Nephron (organoid): ENCODE measurements around the gene RAI14.

Experiments
- H3K27ac Mint-ChIP-seq, 3 experiments: 2 replicates each; pipeline ENCODE4 v1.8.0; 2020; ENCODE audit warnings: mixed read lengths in 3 of 3, mild to moderate bottlenecking in 2 of 3, moderate library complexity in 1 of 3
- H3K27me3 Mint-ChIP-seq: 2 replicates; pipeline ENCODE4 v1.8.0; 2021; ENCODE audit warnings: low read depth, mild to moderate bottlenecking, moderate library complexity, mixed read lengths
- H3K36me3 Mint-ChIP-seq: 2 replicates; pipeline ENCODE4 v1.8.0; 2020; ENCODE audit warnings: low read depth, mixed read lengths
- H3K4me1 Mint-ChIP-seq: 2 replicates; pipeline ENCODE4 v1.8.0; 2020; ENCODE audit warnings: mixed read lengths
- H3K4me3 Mint-ChIP-seq, 3 experiments: 2 replicates each; pipeline ENCODE4 v1.8.0; 2020; ENCODE audit warnings: mild to moderate bottlenecking in 3 of 3, mixed read lengths in 3 of 3, moderate library complexity in 2 of 3
- H3K9me3 Mint-ChIP-seq: 2 replicates; pipeline ENCODE4 v1.8.0; 2020; ENCODE audit warnings: mixed read lengths
- TF ChIP-seq, protein P1 (sequence below), 3 experiments: fragments of 200-600 bp; sonication (generic); IDR thresholded peaks; one replicate each; pipeline ENCODE4 v1.5.0; 2021; ENCODE audit warnings: antibody characterized with exemption in 3 of 3; ENCODE audit not compliant: unreplicated experiment in 3 of 3

RAI14 gene

GRCh38 chr5:34715711-34716110 lies 59.6 kb downstream of the RAI14 start:
- H3K4me1 Mint-ChIP-seq: peaks cover 49% of the 10 kb centered on the region
- peaks cover 17% of the 10 kb centered on the region for H3K36me3 Mint-ChIP-seq
- H3K27me3 Mint-ChIP-seq: no peaks in the 10 kb centered on the region
- H3K4me3 Mint-ChIP-seq: no peak overlapping the region
- TF ChIP-seq, protein P1, sequence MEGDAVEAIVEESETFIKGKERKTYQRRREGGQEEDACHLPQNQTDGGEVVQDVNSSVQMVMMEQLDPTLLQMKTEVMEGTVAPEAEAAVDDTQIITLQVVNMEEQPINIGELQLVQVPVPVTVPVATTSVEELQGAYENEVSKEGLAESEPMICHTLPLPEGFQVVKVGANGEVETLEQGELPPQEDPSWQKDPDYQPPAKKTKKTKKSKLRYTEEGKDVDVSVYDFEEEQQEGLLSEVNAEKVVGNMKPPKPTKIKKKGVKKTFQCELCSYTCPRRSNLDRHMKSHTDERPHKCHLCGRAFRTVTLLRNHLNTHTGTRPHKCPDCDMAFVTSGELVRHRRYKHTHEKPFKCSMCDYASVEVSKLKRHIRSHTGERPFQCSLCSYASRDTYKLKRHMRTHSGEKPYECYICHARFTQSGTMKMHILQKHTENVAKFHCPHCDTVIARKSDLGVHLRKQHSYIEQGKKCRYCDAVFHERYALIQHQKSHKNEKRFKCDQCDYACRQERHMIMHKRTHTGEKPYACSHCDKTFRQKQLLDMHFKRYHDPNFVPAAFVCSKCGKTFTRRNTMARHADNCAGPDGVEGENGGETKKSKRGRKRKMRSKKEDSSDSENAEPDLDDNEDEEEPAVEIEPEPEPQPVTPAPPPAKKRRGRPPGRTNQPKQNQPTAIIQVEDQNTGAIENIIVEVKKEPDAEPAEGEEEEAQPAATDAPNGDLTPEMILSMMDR (IDR thresholded peaks at IDR 0.05; ENCODE audit: unreplicated experiment in 3 of 3): no peak
- H3K27ac Mint-ChIP-seq: peak overlapping the region; percentile 67 to 84 (median 81)
- no peaks in the 10 kb centered on the region for H3K9me3 Mint-ChIP-seq

GRCh38 chr5:34716986-34717385 lies 60.9 kb downstream of the RAI14 start:
- H3K9me3 Mint-ChIP-seq: no peaks in the 10 kb centered on the region
- peaks cover 16% of the 10 kb centered on the region for H3K36me3 Mint-ChIP-seq
- H3K4me3 Mint-ChIP-seq: no peak overlapping the region
- peak overlapping the region; percentile 55 to 92 (median 82) for H3K27ac Mint-ChIP-seq
- TF ChIP-seq, protein P1 (IDR thresholded peaks at IDR 0.05; ENCODE audit: unreplicated experiment in 3 of 3): no peak
- H3K4me1 Mint-ChIP-seq: peaks cover 48% of the 10 kb centered on the region
- no peaks in the 10 kb centered on the region for H3K27me3 Mint-ChIP-seq

- Mint-ChIP-seq H3K27ac (peak overlapping the region; percentile 55 to 92 (median 82)), H3K4me1 (peaks cover 52% of the 10 kb centered on the region), H3K36me3 (peaks cover 16% of the 10 kb centered on the region), H3K27me3 (no peaks in the 10 kb centered on the region), H3K4me3 (no peak overlapping the region), H3K9me3 (no peaks in the 10 kb centered on the region)
- TF ChIP-seq, protein P1 (IDR thresholded peaks at IDR 0.05; ENCODE audit: unreplicated experiment in 3 of 3): no peak
Measured at GRCh38 chr5:34717426-34718327, 61.5 kb downstream of the RAI14 start.

DNA sequence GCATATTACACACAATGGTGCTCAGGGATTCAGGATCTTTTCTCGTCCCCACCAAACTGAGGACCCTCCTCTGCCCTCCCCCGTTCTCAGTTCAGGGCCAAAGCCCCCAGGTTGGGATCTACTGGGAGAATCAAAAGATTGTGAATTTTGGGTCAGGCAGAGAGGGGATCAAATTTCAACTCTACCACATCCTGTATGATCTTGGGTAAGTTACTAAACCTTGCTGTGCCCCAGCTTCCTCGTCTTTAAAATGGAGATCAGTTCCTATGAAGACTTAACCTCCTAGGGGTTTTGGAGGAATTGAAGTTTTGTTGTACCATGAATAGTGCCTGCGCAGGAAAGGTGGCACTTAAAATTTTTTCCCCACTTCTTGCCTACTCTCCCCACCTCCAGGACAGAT lies 62.4 kb downstream of the RAI14 start:
- no peak overlapping the region for H3K4me3 Mint-ChIP-seq
- H3K36me3 Mint-ChIP-seq: peaks cover 15% of the 10 kb centered on the region

DNA sequence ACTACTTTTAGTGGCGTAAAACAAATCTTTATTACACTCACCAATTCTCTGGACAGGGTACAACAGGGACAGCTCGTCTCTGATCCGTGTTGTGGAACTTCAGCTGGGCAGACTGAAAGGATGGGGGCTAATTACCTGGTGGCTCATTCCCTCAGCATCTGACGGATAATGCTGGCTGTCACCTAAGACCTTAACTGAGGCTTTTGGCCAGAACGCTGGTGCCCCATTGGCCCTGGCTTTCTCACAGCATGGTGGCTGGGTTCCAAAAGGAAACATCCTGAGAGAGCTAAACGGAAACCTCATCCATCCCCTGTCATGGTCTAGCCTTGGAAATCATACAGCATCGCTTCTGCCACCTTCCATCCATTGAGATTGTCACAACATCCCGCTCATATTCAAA lies 62.9 kb downstream of the RAI14 start:
- Mint-ChIP-seq H3K4me1 (peaks cover 47% of the 10 kb centered on the region), H3K9me3 (no peaks in the 10 kb centered on the region), H3K27ac (peak overlapping the region; percentile 54 to 86 (median 67)), H3K4me3 (no peak overlapping the region), H3K27me3 (no peaks in the 10 kb centered on the region), H3K36me3 (peaks cover 15% of the 10 kb centered on the region)
- TF ChIP-seq, protein P1 (IDR thresholded peaks at IDR 0.05; ENCODE audit: unreplicated experiment in 3 of 3): no peak

More for the DNA sequence above, 62.4 kb downstream of the RAI14 start:
- no peaks in the 10 kb centered on the region for H3K27me3 Mint-ChIP-seq
- H3K9me3 Mint-ChIP-seq: no peaks in the 10 kb centered on the region
- H3K4me1 Mint-ChIP-seq: peaks cover 47% of the 10 kb centered on the region
- peak overlapping the region; percentile 54 to 86 (median 67) for H3K27ac Mint-ChIP-seq
- TF ChIP-seq, protein P1 (IDR thresholded peaks at IDR 0.05; ENCODE audit: unreplicated experiment in 3 of 3): no peak
